SK-N-SH treated with all-trans-retinoic acid at 6 μM for 48 hours (cell line): ENCODE measurements around the gene COL6A2.

ENCODE experiments used
- PPARA ChIP-seq: fragments of 250-450 bp; sonication (Bioruptor Pico); IDR thresholded peaks from 2 replicates; pipeline ENCODE4 v1.5.0; 2020; ENCODE audit warnings: mild to moderate bottlenecking, borderline replicate concordance
- ZNF8 ChIP-seq: fragments of 450-650 bp; formaldehyde crosslinking; IDR thresholded peaks from 2 replicates; pipeline ENCODE4 v1.5.0; 2020; ENCODE audit warnings: mild to moderate bottlenecking, moderate library complexity

- TF ChIP-seq PPARA (no peak), ZNF8 (CRISPR knock-in tag) (no peak)
Measured at GRCh38 chr21:46077674-46078101, 20.2 kb upstream of the COL6A2 start.
